Thyroid gland (tissue), 4 donors: ENCODE measurements around the gene HGD.

Experiments used
- POLR2A ChIP-seq, 2 donors: fragments of 450-650 bp; IDR thresholded peaks; one replicate each; pipeline ENCODE4 v1.6.1; 2017; ENCODE audit warnings: antibody characterized with exemption in 2 of 2, mild to moderate bottlenecking in 2 of 2, moderate library complexity in 1 of 2
- TF ChIP-seq, protein P1 (sequence below), 6 experiments: fragments of 200-600 bp in 3 of 6; fragments of 450-650 bp in 3 of 6; sonication (generic) in 3 of 6; IDR thresholded peaks; one replicate each; pipeline ENCODE4 v1.5.1; 2016 to 2019; ENCODE audit warnings: antibody characterized with exemption in 6 of 6, mild to moderate bottlenecking in 2 of 6, inconsistent platforms in 1 of 6, moderate library complexity in 1 of 6

DNA sequence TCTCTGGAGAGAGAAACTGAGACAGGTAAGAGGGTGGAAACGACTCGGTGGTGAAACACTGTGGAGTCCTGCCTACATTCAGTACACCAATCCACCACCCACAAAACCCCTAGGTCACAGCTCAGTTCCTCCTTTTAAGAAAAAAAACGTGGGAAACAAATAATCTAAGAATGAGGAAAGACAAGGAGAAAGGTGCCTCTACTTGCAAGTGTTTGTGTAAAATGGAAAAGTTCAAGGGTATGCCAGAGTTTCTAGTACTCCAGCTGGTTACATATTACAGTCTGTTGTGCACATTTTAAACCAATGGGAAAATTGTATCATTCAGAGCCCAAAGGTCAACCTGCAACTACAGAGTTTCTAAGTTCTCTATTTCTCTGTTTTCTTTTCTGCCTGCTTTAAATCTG lies 32.2 kb downstream of the HGD start:
- TF ChIP-seq, protein P1, sequence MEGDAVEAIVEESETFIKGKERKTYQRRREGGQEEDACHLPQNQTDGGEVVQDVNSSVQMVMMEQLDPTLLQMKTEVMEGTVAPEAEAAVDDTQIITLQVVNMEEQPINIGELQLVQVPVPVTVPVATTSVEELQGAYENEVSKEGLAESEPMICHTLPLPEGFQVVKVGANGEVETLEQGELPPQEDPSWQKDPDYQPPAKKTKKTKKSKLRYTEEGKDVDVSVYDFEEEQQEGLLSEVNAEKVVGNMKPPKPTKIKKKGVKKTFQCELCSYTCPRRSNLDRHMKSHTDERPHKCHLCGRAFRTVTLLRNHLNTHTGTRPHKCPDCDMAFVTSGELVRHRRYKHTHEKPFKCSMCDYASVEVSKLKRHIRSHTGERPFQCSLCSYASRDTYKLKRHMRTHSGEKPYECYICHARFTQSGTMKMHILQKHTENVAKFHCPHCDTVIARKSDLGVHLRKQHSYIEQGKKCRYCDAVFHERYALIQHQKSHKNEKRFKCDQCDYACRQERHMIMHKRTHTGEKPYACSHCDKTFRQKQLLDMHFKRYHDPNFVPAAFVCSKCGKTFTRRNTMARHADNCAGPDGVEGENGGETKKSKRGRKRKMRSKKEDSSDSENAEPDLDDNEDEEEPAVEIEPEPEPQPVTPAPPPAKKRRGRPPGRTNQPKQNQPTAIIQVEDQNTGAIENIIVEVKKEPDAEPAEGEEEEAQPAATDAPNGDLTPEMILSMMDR (IDR thresholded peaks at IDR 0.05), result no peak
- no peak for TF ChIP-seq POLR2A (IDR thresholded peaks at IDR 0.05)
